D721Med (cell line): ENCODE results near the gene GALT.

ENCODE experiments used
- DNase-seq: peaks from one replicate; pipeline ENCODE4 v3.0.0; 2011; ENCODE audit warnings: low spot score; ENCODE audit not compliant: insufficient read length
- FAIRE-seq: peaks from 2 replicates; lab custom pipeline; 2011; peaks lifted over from hg19 to GRCh38; lab: Jason Lieb, UNC
- TF ChIP-seq, protein P1 (sequence below): IDR thresholded peaks from 2 replicates; pipeline ENCODE4 v1.5.1; 2012; ENCODE audit warnings: mild to moderate bottlenecking, control low read depth; ENCODE audit not compliant: insufficient read depth; ENCODE audit errors: missing control alignments

GALT gene

DNA sequence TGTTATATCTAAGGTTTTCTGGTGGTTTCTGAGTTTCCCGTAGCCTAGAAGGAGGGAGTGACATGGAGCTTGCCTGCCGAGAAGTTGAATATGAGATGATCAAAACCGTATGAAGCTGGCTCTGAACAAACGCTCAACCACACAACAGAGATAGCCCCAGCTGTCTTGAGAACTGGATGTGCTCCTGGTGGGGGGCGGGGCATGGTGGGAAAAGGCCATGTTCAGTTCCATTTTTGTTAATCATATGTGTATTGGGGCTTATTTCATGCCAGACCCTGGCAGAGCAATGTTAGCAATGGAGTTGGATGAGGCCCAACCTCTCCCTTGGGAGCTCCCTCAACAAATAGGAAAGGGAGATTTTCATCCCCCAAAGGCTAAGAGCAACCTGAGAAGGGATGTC, 39.8 kb downstream of the GALT start:
- FAIRE-seq, result no peak
- TF ChIP-seq, protein P1, sequence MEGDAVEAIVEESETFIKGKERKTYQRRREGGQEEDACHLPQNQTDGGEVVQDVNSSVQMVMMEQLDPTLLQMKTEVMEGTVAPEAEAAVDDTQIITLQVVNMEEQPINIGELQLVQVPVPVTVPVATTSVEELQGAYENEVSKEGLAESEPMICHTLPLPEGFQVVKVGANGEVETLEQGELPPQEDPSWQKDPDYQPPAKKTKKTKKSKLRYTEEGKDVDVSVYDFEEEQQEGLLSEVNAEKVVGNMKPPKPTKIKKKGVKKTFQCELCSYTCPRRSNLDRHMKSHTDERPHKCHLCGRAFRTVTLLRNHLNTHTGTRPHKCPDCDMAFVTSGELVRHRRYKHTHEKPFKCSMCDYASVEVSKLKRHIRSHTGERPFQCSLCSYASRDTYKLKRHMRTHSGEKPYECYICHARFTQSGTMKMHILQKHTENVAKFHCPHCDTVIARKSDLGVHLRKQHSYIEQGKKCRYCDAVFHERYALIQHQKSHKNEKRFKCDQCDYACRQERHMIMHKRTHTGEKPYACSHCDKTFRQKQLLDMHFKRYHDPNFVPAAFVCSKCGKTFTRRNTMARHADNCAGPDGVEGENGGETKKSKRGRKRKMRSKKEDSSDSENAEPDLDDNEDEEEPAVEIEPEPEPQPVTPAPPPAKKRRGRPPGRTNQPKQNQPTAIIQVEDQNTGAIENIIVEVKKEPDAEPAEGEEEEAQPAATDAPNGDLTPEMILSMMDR, result no peak
- no peak for DNase-seq

DNA sequence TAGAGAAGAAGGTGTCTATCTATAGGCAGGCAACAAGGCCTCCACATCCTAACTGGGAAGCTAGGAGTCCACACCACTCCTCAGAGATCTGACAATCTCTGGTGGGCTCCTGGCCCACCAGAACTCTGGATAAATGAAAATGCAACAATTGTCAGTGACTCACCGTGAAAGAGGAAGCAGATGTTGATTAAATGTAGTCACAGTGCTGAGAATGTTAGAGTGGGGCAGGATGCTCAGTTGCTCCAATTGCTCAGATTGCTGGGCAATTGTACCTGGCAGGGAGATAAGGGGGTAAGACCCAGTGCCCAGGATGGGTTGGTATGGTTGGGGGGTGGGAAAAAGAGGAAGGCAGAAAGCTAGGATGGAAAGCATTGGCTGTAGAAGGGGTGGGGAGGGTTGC, 40.3 kb downstream of the GALT start:
- FAIRE-seq (no peak), DNase-seq (no peak)
- TF ChIP-seq, protein P1, result no peak

DNA sequence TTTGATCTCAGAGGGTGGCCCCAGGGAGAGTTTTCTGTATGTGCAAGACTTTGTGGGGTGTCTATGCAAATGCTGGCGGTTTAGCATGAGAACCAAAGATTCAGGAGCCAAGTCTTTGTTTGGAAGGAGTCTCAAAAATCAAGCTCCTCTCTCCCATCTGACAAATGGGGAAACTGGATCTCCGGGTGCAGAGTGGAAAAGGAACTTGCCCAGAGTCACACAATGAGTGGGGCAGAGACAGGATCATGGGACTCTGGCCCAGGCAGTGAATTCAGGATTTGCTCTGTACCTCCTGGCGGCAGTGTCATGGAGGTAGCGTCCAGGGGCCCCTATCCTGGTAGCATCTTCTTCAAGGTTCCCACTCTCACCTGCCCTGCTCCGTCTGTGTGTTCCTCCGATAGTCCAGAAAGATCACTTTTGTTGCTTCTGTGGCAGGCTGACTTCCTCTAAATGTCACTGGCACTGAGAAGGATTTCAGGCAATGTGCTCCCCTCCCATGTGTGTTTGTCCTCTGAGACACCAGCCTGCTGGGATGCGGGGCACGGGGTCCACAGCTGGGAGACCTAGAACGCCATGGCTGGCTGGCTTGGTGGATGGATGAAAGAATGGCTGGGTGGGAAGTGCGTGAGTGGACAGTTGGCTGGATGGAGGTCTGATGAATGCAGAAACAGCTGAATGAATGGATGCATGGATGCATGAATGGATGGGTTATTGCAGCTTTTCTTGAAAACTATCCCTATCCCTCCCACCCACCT, 41.0 kb downstream of the GALT start:
- FAIRE-seq, result no peak
- DNase-seq, result no peak
- TF ChIP-seq, protein P1, result no peak

DNA sequence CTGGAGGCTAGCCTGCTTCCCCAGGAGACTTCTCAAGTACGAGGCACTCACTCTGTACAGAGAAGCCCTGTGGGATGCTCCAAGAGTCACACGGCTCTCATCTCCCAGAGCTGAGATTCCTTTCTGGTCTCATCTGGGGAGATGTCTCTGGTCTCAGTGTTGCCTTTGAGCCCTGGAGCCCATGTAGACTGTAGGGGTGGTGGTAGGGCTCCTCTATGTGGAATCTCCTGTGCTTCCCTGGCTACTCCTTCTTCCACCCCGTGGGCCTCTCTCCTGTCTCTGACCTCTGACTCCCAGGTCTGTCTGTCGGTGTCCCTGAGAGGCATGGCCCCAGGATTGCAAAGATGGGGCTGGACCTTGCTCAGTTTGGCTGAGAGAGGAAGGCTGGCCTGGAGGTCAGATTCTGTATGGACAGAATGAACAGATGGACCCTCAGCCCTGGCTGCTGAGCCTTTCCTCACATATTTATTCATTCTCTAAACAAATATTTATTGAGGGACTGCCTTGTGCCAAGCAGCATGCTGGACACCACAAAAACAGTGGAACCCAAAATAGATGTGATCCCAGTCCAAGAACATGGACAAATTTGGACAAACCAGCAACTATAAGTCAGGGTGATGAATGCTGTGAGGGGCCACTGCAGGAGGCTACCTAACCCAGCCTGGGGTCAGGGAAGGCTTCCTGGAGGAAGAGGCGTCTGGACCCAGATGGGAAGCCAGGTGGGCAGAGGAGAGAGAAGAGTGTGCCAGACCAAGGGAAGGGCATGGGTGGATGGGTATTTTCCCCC, 42.0 kb downstream of the GALT start:
- TF ChIP-seq, protein P1, result no peak
- DNase-seq (no peak), FAIRE-seq (no peak)

DNA sequence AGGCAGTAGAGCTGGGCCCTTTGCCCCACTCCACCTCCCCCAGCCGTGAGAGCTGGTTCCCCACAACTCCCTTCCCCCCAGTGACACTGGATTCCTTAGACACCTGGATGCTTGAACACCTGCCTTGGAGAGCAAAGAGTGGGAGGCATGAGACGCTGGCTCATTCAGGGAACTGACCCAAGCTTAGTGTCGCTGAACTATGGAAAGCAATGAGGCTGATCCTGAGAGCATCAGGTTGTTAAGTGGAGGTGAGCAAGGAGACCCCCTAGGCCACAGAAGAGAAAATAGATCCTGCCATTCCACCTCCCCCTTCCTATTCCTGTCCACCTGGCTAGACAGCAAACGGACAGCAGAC, 42.6 kb downstream of the GALT start:
- FAIRE-seq, result no peak
- TF ChIP-seq, protein P1, result no peak
- DNase-seq, result no peak

DNA sequence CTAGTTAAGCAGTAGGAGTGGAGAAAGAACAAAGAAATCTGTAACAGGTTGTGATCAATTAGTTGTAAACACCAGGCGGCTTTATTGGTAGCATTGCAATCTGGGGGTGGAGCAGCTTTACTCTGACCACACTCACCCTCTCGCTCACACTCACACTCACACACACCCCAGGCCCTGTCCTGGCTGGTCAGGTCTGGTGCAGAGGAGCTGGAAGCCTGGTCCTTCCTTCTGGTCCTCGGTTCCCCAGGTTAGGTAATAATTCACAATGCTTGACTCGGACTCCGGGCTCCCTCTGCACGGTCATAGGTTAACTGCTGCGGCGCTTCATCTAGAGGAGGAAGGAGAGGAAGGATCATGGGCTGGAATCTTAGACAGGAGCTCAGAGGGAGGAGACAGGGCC, 43.0 kb downstream of the GALT start:
- TF ChIP-seq, protein P1, result no peak
- FAIRE-seq (no peak), DNase-seq (no peak)
